H1 (cell line): ENCODE data around the gene CDH26. TPM values are rescaled to one million over a fixed set of nuclear protein-coding genes. Genes with fewer than 3 reads are reported as not detected.

Experiments used
- CTCF ChIA-PET: fragments of 300-600 bp; sonication (Branson Sonifier 250); formaldehyde crosslinking; loops from one replicate; lab custom pipeline; 2021; ENCODE audit not compliant: partially characterized antibody; lab: Charles Lee
- POLR2A ChIA-PET: fragments of 300-600 bp; sonication (Branson Sonifier 250); formaldehyde crosslinking; loops from one replicate; lab custom pipeline; 2021; ENCODE audit warnings: inconsistent platforms; ENCODE audit not compliant: partially characterized antibody; lab: Charles Lee
- DNase-seq, 2 experiments: peaks; one replicate each; pipeline versions ENCODE4 v3.0.0 to v3.0.0-alpha.2; 2010 to 2022; ENCODE audit warnings: low spot score in 2 of 2, low read depth in 1 of 2, mixed read lengths in 1 of 2
- FAIRE-seq: peaks from 2 replicates; lab custom pipeline; 2011; peaks lifted over from hg19 to GRCh38; lab: Jason Lieb, UNC
- H2AFZ ChIP-seq: 2 replicates; pipeline ENCODE4 v1.8.1; 2012; ENCODE audit warnings: low read length, inconsistent platforms
- H2AK5ac ChIP-seq: 2 replicates; pipeline ENCODE4 v1.6.1; 2013; ENCODE audit warnings: low read depth, low read length
- H2BK120ac ChIP-seq: replicated peaks from 2 replicates; pipeline ENCODE3; 2013; ENCODE audit warnings: low read depth, low read length, inconsistent platforms
- H2BK12ac ChIP-seq: 2 replicates; pipeline ENCODE4 v1.6.1; 2013; ENCODE audit warnings: low read depth, low read length
- H2BK15ac ChIP-seq: 2 replicates; pipeline ENCODE4 v1.6.1; 2013; ENCODE audit warnings: low read length
- H2BK20ac ChIP-seq: 2 replicates; pipeline ENCODE4 v1.6.1; 2013; ENCODE audit warnings: low read length
- H2BK5ac ChIP-seq: 2 replicates; pipeline ENCODE4 v1.6.1; 2013; ENCODE audit warnings: low read depth, low read length
- H3K14ac ChIP-seq: 2 replicates; pipeline ENCODE4 v1.6.1; 2013; ENCODE audit warnings: inconsistent platforms; ENCODE audit not compliant: insufficient read length
- H3K18ac ChIP-seq: 2 replicates; pipeline ENCODE4 v1.6.1; 2013; ENCODE audit warnings: low read length; ENCODE audit errors: extremely low read depth
- H3K23ac ChIP-seq: 2 replicates; pipeline ENCODE4 v1.6.1; 2013; ENCODE audit warnings: inconsistent platforms; ENCODE audit not compliant: insufficient read length
- H3K23me2 ChIP-seq: 2 replicates; pipeline ENCODE4 v1.6.1; 2013; ENCODE audit warnings: low read depth, low read length
- H3K27ac ChIP-seq: 2 replicates; pipeline ENCODE4 v1.6.1; 2011; ENCODE audit warnings: low read depth, low read length, inconsistent platforms
- H3K27me3 ChIP-seq, 4 experiments: replicated peaks in 1 of 4; 1 replicate in 1 of 4; 2 replicates in 3 of 4; pipeline versions ENCODE4 v1.6.1 to v1.8.1; 2011 to 2013; ENCODE audit warnings: low read length in 3 of 4, mild to moderate bottlenecking in 3 of 4, inconsistent platforms in 2 of 4, mixed read lengths in 2 of 4, moderate library complexity in 1 of 4; ENCODE audit not compliant: control insufficient read depth in 3 of 4, insufficient read depth in 3 of 4; ENCODE audit errors: extremely low read depth in 1 of 4
- H3K36me3 ChIP-seq, 4 experiments: 2 replicates each; pipeline versions ENCODE4 v1.6.1 to v1.8.1; 2011 to 2013; ENCODE audit warnings: mild to moderate bottlenecking in 4 of 4, low read length in 3 of 4, moderate library complexity in 2 of 4, control low read depth in 1 of 4, inconsistent platforms in 1 of 4; ENCODE audit not compliant: insufficient read depth in 4 of 4, control insufficient read depth in 2 of 4
- H3K4ac ChIP-seq: replicated peaks from 2 replicates; pipeline ENCODE3; 2013; ENCODE audit warnings: low read length, low read depth, mixed read lengths, inconsistent platforms; ENCODE audit not compliant: insufficient read length
- H3K4me1 ChIP-seq, 4 experiments: replicated peaks in 1 of 4; 1 replicate in 1 of 4; 2 replicates in 3 of 4; pipeline versions ENCODE4 v1.6.1 to v1.8.1; 2011 to 2013; ENCODE audit warnings: low read length in 3 of 4, inconsistent platforms in 2 of 4, mixed read lengths in 1 of 4; ENCODE audit not compliant: insufficient read depth in 4 of 4, control insufficient read depth in 3 of 4
- H3K4me2 ChIP-seq, 2 experiments: 2 replicates each; pipeline versions ENCODE4 v1.6.1 to v1.8.1; 2011 to 2013; ENCODE audit warnings: low read depth in 2 of 2, low read length in 2 of 2, control low read depth in 1 of 2, inconsistent platforms in 1 of 2, mild to moderate bottlenecking in 1 of 2; ENCODE audit not compliant: insufficient read depth in 1 of 2
- H3K4me3 ChIP-seq, 4 experiments: fragments of 200-600, 300-600 bp in 1 of 4; sonication (generic), shearing (Covaris generic), sonication (Bioruptor Twin) in 1 of 4; 2 replicates each; pipeline versions ENCODE4 v1.5.1 to v1.8.1; 2011 to 2016; ENCODE audit warnings: low read length in 4 of 4, low read depth in 3 of 4, control low read depth in 2 of 4, inconsistent platforms in 2 of 4, mild to moderate bottlenecking in 2 of 4, mixed read lengths in 1 of 4, moderate library complexity in 1 of 4; ENCODE audit not compliant: insufficient read depth in 2 of 4; ENCODE audit errors: extremely low read depth in 1 of 4
- H3K56ac ChIP-seq: replicated peaks from 2 replicates; pipeline ENCODE3; 2013; ENCODE audit warnings: low read depth, mild to moderate bottlenecking, mixed read lengths, low read length, inconsistent platforms; ENCODE audit not compliant: insufficient read length
- H3K79me1 ChIP-seq: 2 replicates; pipeline ENCODE4 v1.6.1; 2013; ENCODE audit warnings: low read depth, low read length, control low read depth
- H3K79me2 ChIP-seq, 2 experiments: 2 replicates each; pipeline versions ENCODE4 v1.6.1 to v1.8.1; 2012 to 2013; ENCODE audit warnings: low read length in 2 of 2, mild to moderate bottlenecking in 2 of 2, inconsistent platforms in 1 of 2; ENCODE audit not compliant: insufficient read depth in 2 of 2, control insufficient read depth in 1 of 2
- H3K9ac ChIP-seq, 4 experiments: replicated peaks in 1 of 4; 1 replicate in 1 of 4; 2 replicates in 3 of 4; pipeline versions ENCODE4 v1.6.1 to v1.8.1; 2011 to 2013; ENCODE audit warnings: low read depth in 3 of 4, low read length in 3 of 4, control low read depth in 2 of 4, mild to moderate bottlenecking in 2 of 4, moderate library complexity in 2 of 4, inconsistent platforms in 1 of 4; ENCODE audit errors: extremely low read depth in 1 of 4
- H3K9me3 ChIP-seq, 2 experiments: 2 replicates each; pipeline versions ENCODE4 v1.6.1 to v1.8.1; 2012 to 2013; ENCODE audit warnings: mild to moderate bottlenecking in 2 of 2, moderate library complexity in 2 of 2, control low read depth in 1 of 2, inconsistent platforms in 1 of 2, low read depth in 1 of 2, low read length in 1 of 2, mixed read lengths in 1 of 2; ENCODE audit not compliant: insufficient read depth in 2 of 2
- H4K20me1 ChIP-seq, 2 experiments: replicated peaks in 1 of 2; 2 replicates each; pipeline versions ENCODE3 to v1.8.1; 2011 to 2013; ENCODE audit warnings: inconsistent platforms in 2 of 2, low read length in 2 of 2, mild to moderate bottlenecking in 1 of 2; ENCODE audit not compliant: insufficient read depth in 2 of 2, control insufficient read depth in 1 of 2
- H4K5ac ChIP-seq: 2 replicates; pipeline ENCODE4 v1.6.1; 2013; ENCODE audit warnings: low read length, low read depth, mixed read lengths, inconsistent platforms; ENCODE audit not compliant: insufficient read length
- H4K8ac ChIP-seq: 2 replicates; pipeline ENCODE4 v1.8.0; 2013; ENCODE audit warnings: mild to moderate bottlenecking, moderate library complexity, low read length, inconsistent platforms; ENCODE audit not compliant: insufficient read depth; ENCODE audit errors: extremely low read depth
- H4K91ac ChIP-seq: replicated peaks from 2 replicates; pipeline ENCODE3; 2013; ENCODE audit warnings: low read length, mixed read lengths, inconsistent platforms; ENCODE audit not compliant: insufficient read length
- ASH2L ChIP-seq: fragments of 200-600, 300-600 bp; sonication (generic); IDR thresholded peaks from one replicate; pipeline ENCODE4 v1.7.1; 2017; ENCODE audit warnings: low read length
- BRCA1 ChIP-seq: IDR thresholded peaks from 2 replicates; pipeline ENCODE4 v1.6.1; 2012; ENCODE audit warnings: low read depth, low read length, improper control_type of control experiment
- CTBP2 ChIP-seq: IDR thresholded peaks from 2 replicates; pipeline ENCODE4 v1.7.0; 2011; ENCODE audit warnings: borderline replicate concordance, mild to moderate bottlenecking, moderate library complexity, mixed read lengths, low read length; ENCODE audit not compliant: insufficient read depth, insufficient read length
- EZH2 ChIP-seq: fragments of 200-600 bp; sonication (generic); IDR thresholded peaks from 2 replicates; pipeline ENCODE4 v1.7.1; 2012; ENCODE audit warnings: low read depth, mild to moderate bottlenecking, moderate library complexity, low read length, inconsistent platforms; ENCODE audit not compliant: severe bottlenecking
- JUND ChIP-seq: IDR thresholded peaks from 2 replicates; pipeline ENCODE4 v1.6.1; 2011; ENCODE audit warnings: mild to moderate bottlenecking, improper control_type of control experiment, low read length
- KDM5A ChIP-seq: fragments of 200-600 bp; IDR thresholded peaks from 2 replicates; pipeline ENCODE4 v1.7.1; 2012; ENCODE audit warnings: mild to moderate bottlenecking, low read length, inconsistent platforms, mixed read lengths
- SP2 ChIP-seq: IDR thresholded peaks from 2 replicates; pipeline ENCODE4 v1.6.1; 2012; ENCODE audit warnings: mild to moderate bottlenecking, low read length, inconsistent platforms
- ZNF274 ChIP-seq: IDR thresholded peaks from 2 replicates; pipeline ENCODE4 v1.7.0; 2012; ENCODE audit warnings: low read length, borderline replicate concordance; ENCODE audit errors: extremely low read depth
- WGBS, 2 experiments: shearing (Covaris generic) in 1 of 2; methylation state at CpG; one replicate each; pipeline versions ENCODE4 v1.1.6 to v1.1.7; 2013 to 2015; ENCODE audit warnings: low lambda C conversion rate in 2 of 2, mixed read lengths in 2 of 2, inconsistent platforms in 1 of 2, low coverage in 1 of 2, missing lambda C conversion rate in 1 of 2; ENCODE audit not compliant: insufficient replicate concordance in 2 of 2, insufficient coverage in 1 of 2, insufficient read length in 1 of 2; ENCODE audit errors: extremely low coverage in 1 of 2, missing lambda C conversion rate in 1 of 2; 5-methylcytosine and 5-hydroxymethylcytosine counted together
- polyA plus RNA-seq, 7 experiments: library from polyadenylated mRNA; depleted of rRNA in 3 of 7; stranded (reverse) in 5 of 7; unstranded in 2 of 7; fragments of >200 nt in 5 of 7; fragments of 200-250 nt in 2 of 7; gene quantifications; 1 replicate in 5 of 7; 2 replicates in 1 of 7; 4 replicates in 1 of 7; pipeline versions ENCODE4 v1.2.1 to v1.2.3, GENCODE V29; 2011 to 2013; ENCODE audit warnings: missing spikeins in 2 of 7, mixed read lengths in 2 of 7
- total RNA-seq: library from RNA; stranded (reverse); fragmentation: NEBNext Ultra II Directional; extraction: Animal tissue kit (Norgen Biotek cat#: 25700); gene quantifications from 2 replicates; pipeline ENCODE4 v1.2.1, GENCODE V29; 2021

The CDH26 gene
- total and polyA plus RNA-seq, 2 of the 8 experiments (the other 6 are each of a cell fraction or from before 2014, with no cell fraction given) = 1.5 to 1.7 TPM

GRCh38 chr20:60056407-60057122 lies 98.3 kb downstream of the CDH26 start:
- WGBS, 2 experiments = 74% methylated on average over 5 of the region's 5 CpGs; no CpG with 5 or more reads in 1 of the 2 experiments
- H4K20me1 ChIP-seq = no peaks in the 10 kb centered on the region
- no peak overlapping the region for H2BK12ac ChIP-seq
- H3K23ac ChIP-seq = no peak overlapping the region
- ChIA-PET POLR2A (no interaction called here), CTCF (interaction anchor here (0.6 to 4.2 kb wide), 26 partner anchors 9 to 1172 kb away, joined by 3 to 24 read pairs (median 4); partner anchors contain the start of gene CDH26)
- no peak overlapping the region for H4K8ac ChIP-seq
- H3K4ac ChIP-seq = no peak overlapping the region
- H2BK5ac ChIP-seq = no peak overlapping the region
- no peak overlapping the region for H2AK5ac ChIP-seq
- H3K4me2 ChIP-seq = no peak overlapping the region
- H4K91ac ChIP-seq = no peak overlapping the region
- H2BK20ac ChIP-seq = no peak overlapping the region
- no peak for TF ChIP-seq CTBP2
- no peak for TF ChIP-seq EZH2
- no peak for TF ChIP-seq SP2
- TF ChIP-seq JUND = no peak
- TF ChIP-seq BRCA1 = no peak
- no peak for TF ChIP-seq ZNF274
- no peak for TF ChIP-seq ASH2L
- TF ChIP-seq KDM5A = no peak
- TF ChIP-seq, all 59 proteins: peak for 0
- H3K23me2 ChIP-seq = no peaks in the 10 kb centered on the region
- no peaks in the 10 kb centered on the region for H3K79me1 ChIP-seq
- peaks cover 2 to 11% (median 7%) of the 10 kb centered on the region in 4 experiments; a peak in 6 of 7 replicates for H3K4me1 ChIP-seq
- DNase-seq (no peak), FAIRE-seq (no peak)
- no peak overlapping the region for H3K56ac ChIP-seq
- H3K4me3 ChIP-seq = no peak overlapping the region
- no peaks in the 10 kb centered on the region; a peak in 1 of 7 replicates for H3K27me3 ChIP-seq
- H2BK120ac ChIP-seq = no peak overlapping the region
- H3K14ac ChIP-seq = no peak overlapping the region
- H3K27ac ChIP-seq = no peak overlapping the region
- H3K9me3 ChIP-seq = no peaks in the 10 kb centered on the region
- no peak overlapping the region for H2BK15ac ChIP-seq
- H3K79me2 ChIP-seq = no peaks in the 10 kb centered on the region
- no peak overlapping the region for H3K18ac ChIP-seq
- no peak overlapping the region for H3K9ac ChIP-seq
- no peaks in the 10 kb centered on the region for H3K36me3 ChIP-seq
- no peak overlapping the region for H4K5ac ChIP-seq
- no peak overlapping the region for H2AFZ ChIP-seq
